GM21825 (cell line): ENCODE measurements around the gene WNT11.
"Not testable (repeated sequence)": the region's sequence is repeated elsewhere in the genome, so short reads cannot be mapped to it uniquely, and the experiment has no call there.

Source experiments
- ATAC-seq: cut with Tn5 transposase; IDR thresholded peaks from one replicate; pipeline ENCODE4 v1.9.1; 2021; ENCODE audit warnings: mild to moderate bottlenecking, moderate library complexity; ENCODE audit not compliant: unreplicated experiment

Gene WNT11

GRCh38 chr11:76203937-76204336 is 2.4 kb downstream of the WNT11 start:
- no peak for ATAC-seq

- no peak for ATAC-seq
These were observed 3.0 kb downstream of the WNT11 start for GRCh38 chr11:76203131-76203925.

GRCh38 chr11:76201672-76202412 is 4.5 kb downstream of the WNT11 start:
- no peak for ATAC-seq

- ATAC-seq, result no peak
These were observed 5.2 kb downstream of the WNT11 start for GRCh38 chr11:76201056-76201455.

GRCh38 chr11:76200006-76200940 is 6.0 kb downstream of the WNT11 start:
- no peak for ATAC-seq

GRCh38 chr11:76198691-76199090 is 7.6 kb downstream of the WNT11 start:
- not testable (repeated sequence) for ATAC-seq

- ATAC-seq, result no peak
These were observed 8.2 kb downstream of the WNT11 start for GRCh38 chr11:76197941-76198640.

GRCh38 chr11:76197332-76197731 is 9.0 kb downstream of the WNT11 start:
- ATAC-seq, result no peak

GRCh38 chr11:76196849-76197248 is 9.5 kb downstream of the WNT11 start:
- ATAC-seq, result no peak

- ATAC-seq, result no peak
These were observed 11.2 kb downstream of the WNT11 start for GRCh38 chr11:76194872-76195668.

- no peak for ATAC-seq
These were observed 13.1 kb downstream of the WNT11 start for GRCh38 chr11:76193219-76193618.

- no peak for ATAC-seq
These were observed 15.9 kb downstream of the WNT11 start for GRCh38 chr11:76190376-76190775.

- no peak for ATAC-seq
These were observed 16.6 kb downstream of the WNT11 start for GRCh38 chr11:76189682-76190081.

- no peak for ATAC-seq
These were observed 17.4 kb downstream of the WNT11 start for GRCh38 chr11:76188873-76189272.

GRCh38 chr11:76186776-76187279 is 19.5 kb downstream of the WNT11 start:
- ATAC-seq, result no peak

- no peak for ATAC-seq
These were observed 20.3 kb downstream of the WNT11 start for GRCh38 chr11:76185931-76186401.

- ATAC-seq, result no peak
These were observed 20.8 kb downstream of the WNT11 start for GRCh38 chr11:76185511-76185910.

GRCh38 chr11:76184551-76184993 is 21.7 kb downstream of the WNT11 start:
- ATAC-seq, result no peak

- ATAC-seq, result no peak
These were observed 24.9 kb downstream of the WNT11 start for GRCh38 chr11:76181371-76181770.
